GM19455 (cell line): ENCODE results near the gene MYO7B.

Experiments
- ATAC-seq: cut with Tn5 transposase; IDR thresholded peaks from one replicate; pipeline ENCODE4 v1.9.1; 2021; ENCODE audit not compliant: unreplicated experiment

Gene MYO7B

GRCh38 chr2:127572841-127573240, 37.4 kb downstream of the MYO7B start:
- no peak for ATAC-seq

- ATAC-seq: no peak
These were observed 37.8 kb downstream of the MYO7B start for GRCh38 chr2:127573298-127573697.

GRCh38 chr2:127573771-127574170, 38.3 kb downstream of the MYO7B start:
- no peak for ATAC-seq

- no peak for ATAC-seq
These were observed 39.2 kb downstream of the MYO7B start for GRCh38 chr2:127574656-127575055.

GRCh38 chr2:127575185-127575765, 39.8 kb downstream of the MYO7B start:
- no peak for ATAC-seq

- no peak for ATAC-seq
These were observed 40.5 kb downstream of the MYO7B start for GRCh38 chr2:127575941-127576432.

- no peak for ATAC-seq
These were observed 41.1 kb downstream of the MYO7B start for GRCh38 chr2:127576433-127577207.

- ATAC-seq: no peak
These were observed 41.7 kb downstream of the MYO7B start for GRCh38 chr2:127577208-127577475.

GRCh38 chr2:127577503-127577902, 42.0 kb downstream of the MYO7B start:
- no peak for ATAC-seq

- no peak for ATAC-seq
These were observed 42.5 kb downstream of the MYO7B start for GRCh38 chr2:127577973-127578372.

- no peak for ATAC-seq
These were observed 42.9 kb downstream of the MYO7B start for GRCh38 chr2:127578411-127578810.

- no peak for ATAC-seq
These were observed 43.7 kb downstream of the MYO7B start for GRCh38 chr2:127579231-127579630.

GRCh38 chr2:127580167-127581049, 44.9 kb downstream of the MYO7B start:
- ATAC-seq: no peak

- ATAC-seq: no peak
These were observed 45.5 kb downstream of the MYO7B start for GRCh38 chr2:127581050-127581345.

- no peak for ATAC-seq
These were observed 46.3 kb downstream of the MYO7B start for GRCh38 chr2:127581516-127582490.

GRCh38 chr2:127582863-127583861, 47.7 kb downstream of the MYO7B start:
- ATAC-seq: no peak

- no peak for ATAC-seq
These were observed 48.6 kb downstream of the MYO7B start for GRCh38 chr2:127584047-127584446.

GRCh38 chr2:127584516-127585033, 49.1 kb downstream of the MYO7B start:
- no peak for ATAC-seq

GRCh38 chr2:127585270-127585807, 49.9 kb downstream of the MYO7B start:
- no peak for ATAC-seq
